HepG2 (cell line): ENCODE measurements around the gene PCYOX1L. TPM values are rescaled to one million over a fixed set of nuclear protein-coding genes. Genes with fewer than 3 reads are reported as not detected.

Source experiments
- AFF4 ChIP-seq: sonication (generic); formaldehyde crosslinking; IDR thresholded peaks from 2 replicates; pipeline ENCODE4 v1.4.0; 2020; ENCODE audit warnings: missing genetic modification reagents
- DZIP1 ChIP-seq: sonication (generic); formaldehyde crosslinking; IDR thresholded peaks from 2 replicates; pipeline ENCODE4 v1.5.0; 2020; ENCODE audit warnings: mild to moderate bottlenecking, missing genetic modification reagents
- ELF1 ChIP-seq: sonication (generic); formaldehyde crosslinking; IDR thresholded peaks from 2 replicates; pipeline ENCODE4 v1.4.0; 2020; ENCODE audit warnings: missing genetic modification reagents
- FOXK1 ChIP-seq: sonication (generic); formaldehyde crosslinking; IDR thresholded peaks from 2 replicates; pipeline ENCODE4 v1.4.0; 2020; ENCODE audit warnings: low read depth, missing genetic modification reagents, borderline replicate concordance
- HES4 ChIP-seq: sonication (generic); formaldehyde crosslinking; IDR thresholded peaks from 2 replicates; pipeline ENCODE4 v1.9.0; 2021; ENCODE audit warnings: mild to moderate bottlenecking, missing genetic modification reagents, borderline replicate concordance
- HOXA3 ChIP-seq: sonication (generic); formaldehyde crosslinking; IDR thresholded peaks from 2 replicates; pipeline ENCODE4 v1.5.0; 2020; ENCODE audit warnings: missing genetic modification reagents
- MEIS2 ChIP-seq: sonication (generic); formaldehyde crosslinking; IDR thresholded peaks from 2 replicates; pipeline ENCODE4 v1.9.0; 2021; ENCODE audit warnings: mild to moderate bottlenecking, missing genetic modification reagents
- MYNN ChIP-seq: sonication (generic); formaldehyde crosslinking; IDR thresholded peaks from 2 replicates; pipeline ENCODE4 v1.4.0; 2020; ENCODE audit warnings: mild to moderate bottlenecking, low read depth, missing genetic modification reagents
- MYPOP ChIP-seq: sonication (generic); formaldehyde crosslinking; IDR thresholded peaks from 2 replicates; pipeline ENCODE4 v1.8.1; 2023; ENCODE audit warnings: mild to moderate bottlenecking, moderate library complexity, missing genetic modification reagents
- MZF1 ChIP-seq: sonication (generic); formaldehyde crosslinking; IDR thresholded peaks from 2 replicates; pipeline ENCODE4 v1.8.1; 2023; ENCODE audit warnings: mild to moderate bottlenecking, missing genetic modification reagents, borderline replicate concordance
- SIX1 ChIP-seq: sonication (generic); formaldehyde crosslinking; IDR thresholded peaks from 2 replicates; pipeline ENCODE4 v1.4.0; 2020; ENCODE audit warnings: missing genetic modification reagents, borderline replicate concordance
- SP1 ChIP-seq, 2 experiments: fragments of 450-650 bp in 1 of 2; sonication (generic) in 1 of 2; formaldehyde crosslinking in 1 of 2; IDR thresholded peaks; 2 replicates each; pipeline versions ENCODE4 v1.4.0 to v1.6.1; 2016 to 2020; ENCODE audit warnings: missing genetic modification reagents in 1 of 2
- SRSF1 ChIP-seq: fragments of 200-400 bp; formaldehyde crosslinking; optimal IDR thresholded peaks from 2 replicates; pipeline ENCODE3; 2017; ENCODE audit warnings: mild to moderate bottlenecking, low read depth, low read length, moderate library complexity
- ZBED4 ChIP-seq: sonication (generic); formaldehyde crosslinking; IDR thresholded peaks from 2 replicates; pipeline ENCODE4 v1.4.0; 2020; ENCODE audit warnings: missing genetic modification reagents, borderline replicate concordance
- ZNF556 ChIP-seq: sonication (generic); formaldehyde crosslinking; IDR thresholded peaks from 2 replicates; pipeline ENCODE4 v1.4.0; 2020; ENCODE audit warnings: mild to moderate bottlenecking, missing genetic modification reagents, borderline replicate concordance
- ZNF644 ChIP-seq: IDR thresholded peaks from 2 replicates; pipeline ENCODE4 v1.6.1; 2016; ENCODE audit warnings: low read depth
- ZSCAN9 ChIP-seq: IDR thresholded peaks from 2 replicates; pipeline ENCODE4 v1.6.1; 2016; ENCODE audit warnings: borderline replicate concordance
- polyA plus RNA-seq, 8 experiments: library from polyadenylated mRNA; depleted of rRNA in 3 of 8; stranded (reverse) in 7 of 8; unstranded in 1 of 8; fragments of >200 nt; fragmentation: Illumina TruSeq in 4 of 8; extraction: Trizol in 4 of 8; gene quantifications; 2 replicates each; pipeline versions ENCODE4 v1.2.1 to v1.2.3, GENCODE V29; 2011 to 2016; ENCODE audit warnings: low read depth in 4 of 8, missing spikeins in 1 of 8, mixed read lengths in 1 of 8; ENCODE audit not compliant: insufficient read depth in 1 of 8
- total RNA-seq, 5 experiments: library from RNA; depleted of rRNA; stranded (reverse); fragments of >200 nt; fragmentation: Illumina TruSeq; extraction: Trizol; gene quantifications; 2 replicates each; pipeline ENCODE4 v1.2.3, GENCODE V29; 2016; ENCODE audit warnings: low read depth in 1 of 5

The PCYOX1L gene
- total and polyA plus RNA-seq, 2 of the 13 experiments (the other 11 are each of a cell fraction or from before 2014, with no cell fraction given): 1.00 to 3.7 TPM

- TF ChIP-seq AFF4 (CRISPR knock-in tag): 0 out of 2 replicates have a peak, but pooled peaks have one; percentile 40
- TF ChIP-seq HES4: no peak
- TF ChIP-seq SIX1: peak; percentile 76; the same call in 1 of the 2 replicates
- TF ChIP-seq ZBED4: peak; percentile 70; the same call in 1 of the 2 replicates
- TF ChIP-seq MYPOP: 0 out of 2 replicates have a peak, but pooled peaks have one; percentile 29
- TF ChIP-seq MEIS2 (CRISPR knock-in tag): peak; percentile 84; the same call in 1 of the 2 replicates
- TF ChIP-seq FOXK1 (CRISPR knock-in tag): 0 out of 2 replicates have a peak, but pooled peaks have one; percentile 11
- peak; percentile 81; the same call in 1 of the 2 replicates for TF ChIP-seq ZSCAN9 (CRISPR knock-in tag)
- TF ChIP-seq SP1 (IDR thresholded peaks at IDR 0.05): no peak
- TF ChIP-seq SP1 (CRISPR knock-in tag; IDR thresholded peaks at IDR 0.05): peak; percentile 43; the same call in 1 of the 2 replicates
- peak; percentile 80 for TF ChIP-seq ZNF556 (CRISPR knock-in tag)
- TF ChIP-seq ZNF644 (CRISPR knock-in tag): peak; percentile 55; the same call in 1 of the 2 replicates
- TF ChIP-seq ELF1 (CRISPR knock-in tag): peak; percentile 35
- no peak for TF ChIP-seq MZF1
- peak; percentile 49; the same call in 1 of the 2 replicates for TF ChIP-seq HOXA3 (CRISPR knock-in tag)
- no peak for TF ChIP-seq SRSF1
- TF ChIP-seq MYNN (CRISPR knock-in tag): no peak
- no peak for TF ChIP-seq DZIP1 (CRISPR knock-in tag)
Measured at GRCh38 chr5:149367249-149367971, 9.6 kb downstream of the PCYOX1L start (continued).
